HCT116 (cell line): Measurements from ENCODE around the gene SLC13A3. TPM values are rescaled to one million over a fixed set of nuclear protein-coding genes. Genes with fewer than 3 reads are reported as not detected.

Experiments used
- ATAC-seq: fragments of 200-7000 bp; cut with Tn5 transposase; 2 replicates; pipeline ENCODE4 v1.9.1; 2020; ENCODE audit warnings: mild to moderate bottlenecking, moderate library complexity
- BruUV-seq: library from RNA; stranded (reverse); fragments of 400-500 nt; replicated peaks from 2 replicates; lab custom pipeline; 2021; lab: Mats Ljungman, UMichigan
- CTCF ChIA-PET: fragments of 300-600 bp; sonication (Branson Sonifier 250); formaldehyde crosslinking; loops from one replicate; lab custom pipeline; 2021; ENCODE audit warnings: antibody characterized with exemption; lab: Charles Lee
- POLR2A ChIA-PET: fragments of 300-600, 350-600 bp; sonication (Branson Sonifier 250); formaldehyde crosslinking; loops from one replicate; lab custom pipeline; 2021; ENCODE audit warnings: antibody characterized with exemption; lab: Charles Lee
- RAD21 ChIA-PET, 2 experiments: fragments of 300-600 bp; sonication (Branson Sonifier 250); formaldehyde crosslinking; loops; one replicate each; lab custom pipeline; 2023; ENCODE audit warnings: low total read pairs in 2 of 2; ENCODE audit not compliant: uncharacterized antibody in 2 of 2, unreplicated experiment in 2 of 2, low non-redundant PET in 1 of 2; lab: Charles Lee
- DNase-seq: peaks from one replicate; pipeline ENCODE4 v3.0.0-alpha.2; 2010; ENCODE audit warnings: low read depth, low spot score
- H2AFZ ChIP-seq: fragments of 200-600 bp; shearing (Covaris generic), sonication (generic); 2 replicates; pipeline ENCODE4 v1.6.1; 2017; ENCODE audit warnings: low read depth, mixed run types, mixed read lengths, antibody characterized with exemption, low read length; ENCODE audit not compliant: poor library complexity, severe bottlenecking
- H3K27ac ChIP-seq: 2 replicates; pipeline ENCODE4 v1.5.1; 2012; ENCODE audit warnings: low read depth, low read length
- H3K27me3 ChIP-seq: fragments of 200-600 bp; sonication (generic); 2 replicates; pipeline ENCODE4 v1.6.1; 2016; ENCODE audit warnings: mixed run types, low read length, mixed read lengths; ENCODE audit not compliant: insufficient read depth
- H3K36me3 ChIP-seq, 2 experiments: fragments of 200-500 bp in 1 of 2; fragments of 200-600 bp in 1 of 2; sonication (Bioruptor generic) in 1 of 2; sonication (generic) in 1 of 2; 2 replicates each; pipeline versions ENCODE4 v1.5.1 to v1.6.1; 2014 to 2016; ENCODE audit warnings: low read length in 2 of 2, inconsistent platforms in 1 of 2, mixed read lengths in 1 of 2, mixed run types in 1 of 2; ENCODE audit not compliant: insufficient read depth in 2 of 2, control insufficient read depth in 1 of 2
- H3K4me1 ChIP-seq, 2 experiments: fragments of 200-600 bp in 1 of 2; sonication (generic) in 1 of 2; 2 replicates each; pipeline versions ENCODE4 v1.5.1 to v1.6.1; 2012 to 2017; ENCODE audit warnings: low read length in 2 of 2, inconsistent platforms in 1 of 2, mild to moderate bottlenecking in 1 of 2, mixed read lengths in 1 of 2, mixed run types in 1 of 2, moderate library complexity in 1 of 2; ENCODE audit not compliant: insufficient read depth in 2 of 2, control insufficient read depth in 1 of 2
- H3K4me2 ChIP-seq: fragments of 200-600 bp; sonication (generic); 2 replicates; pipeline ENCODE4 v1.6.1; 2017; ENCODE audit warnings: mixed run types, low read length, mixed read lengths
- H3K4me3 ChIP-seq, 2 experiments: fragments of 200-600 bp in 1 of 2; sonication (generic) in 1 of 2; replicated peaks in 1 of 2; 2 replicates each; pipeline ENCODE4 v1.5.1; 2011 to 2016; ENCODE audit warnings: low read length in 2 of 2, control low read depth in 1 of 2, low read depth in 1 of 2, mild to moderate bottlenecking in 1 of 2, mixed read lengths in 1 of 2, mixed run types in 1 of 2
- H3K79me2 ChIP-seq: fragments of 200-600 bp; sonication (generic); 2 replicates; pipeline ENCODE4 v1.6.1; 2017; ENCODE audit warnings: mild to moderate bottlenecking, mixed run types, low read length, moderate library complexity, mixed read lengths; ENCODE audit not compliant: insufficient read depth
- H3K9ac ChIP-seq: fragments of 200-600 bp; sonication (generic); 2 replicates; pipeline ENCODE4 v1.6.1; 2016; ENCODE audit warnings: low read length, mixed read lengths
- H3K9me2 ChIP-seq: fragments of 200-600 bp; sonication (generic), shearing (Covaris generic); 2 replicates; pipeline ENCODE4 v1.6.1; 2017; ENCODE audit warnings: mixed run types, mild to moderate bottlenecking, moderate library complexity; ENCODE audit not compliant: insufficient read depth
- H3K9me3 ChIP-seq, 2 experiments: fragments of 200-500 bp in 1 of 2; fragments of 200-600 bp in 1 of 2; sonication (Bioruptor generic) in 1 of 2; sonication (generic) in 1 of 2; 2 replicates each; pipeline ENCODE4 v1.6.1; 2014 to 2017; ENCODE audit warnings: low read length in 2 of 2, mixed read lengths in 2 of 2, inconsistent platforms in 1 of 2, low read depth in 1 of 2, mild to moderate bottlenecking in 1 of 2, mixed run types in 1 of 2, moderate library complexity in 1 of 2; ENCODE audit not compliant: control insufficient read depth in 1 of 2, insufficient read depth in 1 of 2
- H4K20me1 ChIP-seq: fragments of 200-600 bp; sonication (generic), shearing (Covaris generic); 2 replicates; pipeline ENCODE4 v1.6.1; 2017; ENCODE audit warnings: mixed run types, mild to moderate bottlenecking, moderate library complexity; ENCODE audit not compliant: insufficient read depth
- CEBPB ChIP-seq: IDR thresholded peaks from 2 replicates; pipeline ENCODE4 v1.6.1; 2012; ENCODE audit warnings: low read depth
- CTCF ChIP-seq, 3 experiments: fragments of 200-600 bp in 1 of 3; sonication (generic) in 1 of 3; IDR thresholded peaks in 2 of 3; conservative IDR thresholded peaks in 1 of 3; 2 replicates each; pipeline ENCODE4 v1.5.1; 2012 to 2017; ENCODE audit warnings: low read depth in 2 of 3, low read length in 2 of 3, antibody characterized with exemption in 1 of 3, borderline replicate concordance in 1 of 3, control low read depth in 1 of 3, mild to moderate bottlenecking in 1 of 3, mixed read lengths in 1 of 3, mixed run types in 1 of 3, moderate library complexity in 1 of 3; ENCODE audit not compliant: insufficient read depth in 1 of 3
- ELF1 ChIP-seq: IDR thresholded peaks from 2 replicates; pipeline ENCODE4 v1.6.1; 2012; ENCODE audit warnings: low read depth, borderline replicate concordance
- EZH2 ChIP-seq: fragments of 200-600 bp; sonication (generic); IDR thresholded peaks from 2 replicates; pipeline ENCODE4 v1.6.1; 2017; ENCODE audit warnings: antibody characterized with exemption, mixed run types
- EZH2phosphoT487 ChIP-seq: fragments of 200-600 bp; IDR thresholded peaks from 2 replicates; pipeline ENCODE4 v1.6.1; 2018; ENCODE audit warnings: antibody characterized with exemption, borderline replicate concordance
- JUND ChIP-seq: IDR thresholded peaks from 2 replicates; pipeline ENCODE4 v1.6.1; 2012
- MAX ChIP-seq: IDR thresholded peaks from 2 replicates; pipeline ENCODE4 v1.6.1; 2012
- SP1 ChIP-seq: IDR thresholded peaks from 2 replicates; pipeline ENCODE4 v1.6.1; 2012; ENCODE audit warnings: low read depth
- YY1 ChIP-seq: IDR thresholded peaks from 2 replicates; pipeline ENCODE4 v1.6.1; 2011; ENCODE audit warnings: low read length, low read depth, moderate library complexity, mild to moderate bottlenecking; ENCODE audit not compliant: insufficient replicate concordance; ENCODE audit errors: extremely low read depth
- ZFX ChIP-seq: fragments of 450-650 bp; IDR thresholded peaks from 2 replicates; pipeline ENCODE4 v1.6.1; 2017
- ZNF274 ChIP-seq: fragments of 200-500 bp; sonication (Bioruptor generic); IDR thresholded peaks from 2 replicates; pipeline ENCODE4 v1.6.1; 2014; ENCODE audit warnings: mild to moderate bottlenecking, low read depth, low read length, inconsistent platforms
- intact Hi-C: fragments of 100-400 bp; cut with micrococcal nuclease; formaldehyde crosslinking; loops from 2 replicates; pipeline ENCODE4 v1.10.0; 2022
- total RNA-seq: library from RNA; stranded (reverse); gene quantifications from one replicate; pipeline ENCODE4 v1.2.1, GENCODE V29; 2021; ENCODE audit not compliant: unreplicated experiment

The SLC13A3 gene
- total RNA-seq, 1 experiment from 2014 or later = not detected

GRCh38 chr20:46607191-46607848, 43.9 kb downstream of the SLC13A3 start:
- intact Hi-C loops = no loop called here
- POLR2A ChIA-PET = no interaction called here
- H3K27ac ChIP-seq = no peak overlapping the region

More at GRCh38 chr20:46607191-46607848, 43.9 kb downstream of the SLC13A3 start:
- H3K4me3 ChIP-seq = no peak overlapping the region
- no peaks in the 10 kb centered on the region for H3K79me2 ChIP-seq
- no peak for TF ChIP-seq EZH2phosphoT487
- TF ChIP-seq YY1 = no peak
- TF ChIP-seq CTCF (IDR thresholded peaks at IDR 0.05 in 2 of 3, conservative IDR thresholded peaks at IDR 0.05 in 1 of 3; ENCODE audit: borderline replicate concordance in 1 of 3, insufficient read depth in 1 of 3, low read depth in 2 of 3, low read length in 2 of 3) = no peak
- no peak for TF ChIP-seq CEBPB
- no peak for TF ChIP-seq ELF1
- no peak for TF ChIP-seq ZFX
- no peak for TF ChIP-seq ZNF274
- TF ChIP-seq SP1 = no peak
- no peak for TF ChIP-seq MAX
- TF ChIP-seq EZH2 = no peak
- TF ChIP-seq JUND = no peak
- H3K27me3 ChIP-seq = no peaks in the 10 kb centered on the region; the same call in 1 of the 2 replicates
- ChIA-PET CTCF (no interaction called here), RAD21 (no interaction called here)
- no TSS peak for BruUV-seq
- no peak overlapping the region for H3K4me2 ChIP-seq
- DNase-seq (no peak), ATAC-seq (no peak)
- no peaks in the 10 kb centered on the region for H3K9me2 ChIP-seq
- no peak overlapping the region for H2AFZ ChIP-seq
- H4K20me1 ChIP-seq = no peaks in the 10 kb centered on the region
- H3K4me1 ChIP-seq = no peaks in the 10 kb centered on the region
- H3K36me3 ChIP-seq = no peaks in the 10 kb centered on the region
- H3K9ac ChIP-seq = no peak overlapping the region
- H3K9me3 ChIP-seq = no peaks in the 10 kb centered on the region
